GM12892 (cell line): ENCODE data around the gene EXOC6B.
"Not testable (repeated sequence)": the region's sequence is repeated elsewhere in the genome, so short reads cannot be mapped to it uniquely, and the experiment has no call there.

ENCODE experiments used
- POLR2A ChIP-seq: IDR thresholded peaks from 2 replicates; pipeline ENCODE4 v1.6.1; 2011; ENCODE audit warnings: low read depth, low read length, control low read depth
- POLR2AphosphoS5 ChIP-seq: IDR thresholded peaks from 2 replicates; pipeline ENCODE4 v1.6.1; 2011; ENCODE audit warnings: low read depth, low read length, control low read depth
- TAF1 ChIP-seq: IDR thresholded peaks from 2 replicates; pipeline ENCODE4 v1.6.1; 2011; ENCODE audit warnings: low read depth, mild to moderate bottlenecking, control low read depth, low read length, borderline replicate concordance

DNA sequence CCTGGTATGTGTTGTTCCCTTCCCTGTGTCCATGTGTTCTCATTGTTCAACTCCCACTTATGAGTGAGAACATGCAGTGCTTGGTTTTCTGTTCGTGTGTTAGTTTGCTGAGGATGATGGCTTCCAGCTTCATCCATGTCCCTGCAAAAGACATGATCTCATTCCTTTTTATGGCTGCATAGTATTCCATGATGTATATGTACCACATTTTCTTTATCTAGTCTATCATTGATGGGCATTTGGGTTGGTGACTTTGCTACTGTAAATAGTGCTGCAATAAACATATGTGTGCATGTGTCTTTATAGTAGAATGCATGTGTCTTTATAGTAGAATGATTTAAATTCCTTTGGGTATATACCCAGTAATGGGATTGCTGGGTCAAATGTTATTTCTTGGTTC lies 341.2 kb downstream of the EXOC6B start:
- TF ChIP-seq POLR2A, TAF1, POLR2AphosphoS5: not testable (repeated sequence)
